Myocyte (in vitro differentiated cells): ENCODE results near the gene DSCAM. TPM values are rescaled to one million over a fixed set of nuclear protein-coding genes. Genes with fewer than 3 reads are reported as not detected.

ENCODE experiments used
- DNase-seq: peaks from one replicate; pipeline ENCODE4 v3.0.0-alpha.2; 2012; ENCODE audit warnings: low read depth
- total RNA-seq: library from RNA; depleted of rRNA; stranded (reverse); fragments of >200 nt; gene quantifications from 2 replicates; pipeline ENCODE4 v1.2.3, GENCODE V29; 2014

Gene DSCAM
- total RNA-seq, 1 donor from 2014 or later, result not detected

DNA sequence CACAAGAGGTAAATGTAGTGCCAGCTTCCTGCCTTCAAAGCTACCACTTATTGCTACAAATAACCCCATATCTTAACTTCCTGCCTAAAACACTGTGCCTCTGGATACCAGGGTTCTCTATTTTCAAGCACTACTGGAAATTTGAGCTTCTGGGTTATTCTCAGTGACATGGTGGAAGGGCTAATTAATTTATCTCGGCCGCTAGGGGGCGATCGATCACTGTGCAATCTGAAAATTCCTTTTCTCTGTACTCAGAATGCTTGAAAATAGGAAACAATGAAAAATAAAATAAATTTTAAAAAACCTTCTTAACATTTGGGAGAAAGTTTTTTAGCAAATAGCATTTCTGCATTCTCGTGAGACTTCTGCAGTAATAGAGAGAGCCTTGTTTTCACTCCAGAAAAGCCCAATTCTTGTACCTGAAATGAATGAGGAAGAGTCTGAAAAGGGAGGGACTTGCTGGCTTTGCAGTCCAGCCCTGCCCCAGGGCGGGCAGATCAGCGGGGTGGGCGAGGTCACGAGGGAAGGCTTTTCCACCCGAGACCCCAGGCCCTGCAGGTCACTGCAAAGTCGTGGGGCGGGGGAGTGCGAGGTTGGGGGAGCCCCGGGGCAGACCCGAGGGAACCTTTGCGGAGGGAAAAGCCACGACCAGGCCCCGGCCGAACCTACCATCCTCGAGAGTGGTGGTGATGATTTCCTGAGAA lies 703.0 kb downstream of the DSCAM start:
- DNase-seq, result peak; percentile 34

GRCh38 chr21:40141621-40142020 lies 705.3 kb downstream of the DSCAM start:
- DNase-seq, result no peak

- no peak for DNase-seq
Measured at GRCh38 chr21:40140675-40141074, 706.3 kb downstream of the DSCAM start.

GRCh38 chr21:40139636-40140035 lies 707.3 kb downstream of the DSCAM start:
- no peak for DNase-seq

DNA sequence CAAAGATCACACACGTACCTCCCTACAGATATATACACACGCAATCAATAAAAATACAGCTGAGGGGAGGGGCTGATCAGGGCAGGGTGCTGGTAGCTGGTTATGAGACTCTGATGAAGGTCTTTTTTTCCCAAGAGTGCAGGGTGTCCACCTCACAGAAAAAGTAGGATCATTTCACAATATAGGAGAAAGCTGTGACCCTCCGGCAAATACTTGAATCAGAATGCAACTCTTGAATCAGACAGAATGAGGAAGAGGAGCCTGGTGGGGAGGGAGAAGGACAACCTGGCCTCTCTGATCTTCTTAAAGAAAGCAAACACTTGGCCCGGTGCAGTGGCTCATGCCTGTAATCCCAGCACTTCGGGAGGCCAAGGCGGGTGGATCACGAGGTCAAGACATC lies 710.4 kb downstream of the DSCAM start:
- no peak for DNase-seq

DNA sequence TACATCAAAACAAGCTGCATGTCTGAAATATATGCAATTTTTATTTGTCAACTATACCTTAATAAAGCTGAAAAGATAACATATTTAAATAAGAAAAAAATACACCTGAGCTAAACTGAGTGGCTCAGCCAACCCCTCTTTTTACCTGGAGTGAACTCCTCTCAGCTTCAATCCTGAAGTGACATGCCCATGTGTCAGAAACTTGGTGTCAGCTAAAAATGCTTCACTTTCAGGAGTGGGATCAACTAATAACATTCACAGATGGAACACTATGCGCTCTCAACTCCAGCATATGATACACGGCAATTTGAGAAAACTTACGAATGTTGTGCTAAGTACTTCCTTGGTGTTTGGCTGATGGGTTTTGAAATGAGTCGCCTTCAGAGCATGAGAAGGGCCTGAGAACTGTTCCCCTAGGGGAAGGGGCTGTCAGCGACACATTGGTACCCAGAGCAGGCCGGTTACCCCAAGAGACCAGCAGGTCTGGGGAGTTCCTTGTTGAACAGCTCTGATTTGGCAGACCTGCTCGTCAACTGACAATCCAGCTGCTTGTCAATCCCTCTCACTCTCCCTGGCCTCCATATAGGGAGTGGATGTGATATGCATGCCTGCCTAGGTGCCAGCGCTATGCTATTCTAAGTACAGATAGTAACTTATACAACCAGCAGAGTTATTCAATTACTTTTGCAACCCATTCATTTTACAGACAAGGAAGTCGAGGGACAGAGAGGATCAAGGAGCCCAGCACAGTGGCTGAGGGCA lies 712.0 kb downstream of the DSCAM start:
- no peak for DNase-seq

- no peak for DNase-seq
Measured at GRCh38 chr21:40130476-40130875, 716.5 kb downstream of the DSCAM start.

GRCh38 chr21:40129809-40130208 lies 717.1 kb downstream of the DSCAM start:
- no peak for DNase-seq

- no peak for DNase-seq
Measured at GRCh38 chr21:40128891-40129290, 718.1 kb downstream of the DSCAM start.

GRCh38 chr21:40120940-40121575 lies 725.9 kb downstream of the DSCAM start:
- peak; percentile 0 for DNase-seq

GRCh38 chr21:40118527-40118926 lies 728.4 kb downstream of the DSCAM start:
- DNase-seq, result no peak

DNA sequence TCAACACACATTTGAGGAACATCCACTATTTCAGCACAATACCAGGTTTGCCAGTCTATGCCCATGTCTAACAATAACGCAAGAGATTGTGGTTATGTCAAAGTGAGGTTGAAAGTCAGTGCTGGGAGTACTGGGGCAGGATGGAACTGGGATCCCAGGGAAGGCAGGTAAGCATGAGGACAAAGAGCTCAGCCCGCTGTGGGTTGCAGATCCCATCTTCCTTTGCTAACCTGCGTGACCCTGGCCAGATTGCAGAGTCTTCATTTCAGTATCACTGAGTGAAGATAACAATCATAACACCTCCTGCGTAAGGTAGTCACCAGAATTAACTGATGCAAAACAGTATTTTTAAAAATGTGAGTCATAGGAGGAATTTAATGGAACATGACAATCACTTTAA lies 729.7 kb downstream of the DSCAM start:
- DNase-seq, result no peak

DNA sequence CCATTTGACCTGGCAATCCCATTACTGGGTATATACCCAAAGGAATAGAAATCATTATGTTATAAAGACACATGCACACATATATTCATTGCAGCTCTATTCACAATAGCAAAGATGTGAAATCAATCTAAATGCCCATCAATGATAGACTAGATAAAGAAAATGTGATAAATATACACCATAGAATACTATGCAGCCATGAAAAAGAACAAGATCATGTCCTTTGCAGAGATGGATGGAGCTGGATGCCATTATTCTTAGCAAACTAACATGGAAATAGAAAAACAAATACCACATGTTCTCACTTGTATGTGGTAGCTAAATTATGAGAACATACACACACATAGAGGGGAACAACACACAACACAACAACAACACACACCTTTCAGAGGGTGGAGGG lies 731.2 kb downstream of the DSCAM start:
- no peak for DNase-seq

DNA sequence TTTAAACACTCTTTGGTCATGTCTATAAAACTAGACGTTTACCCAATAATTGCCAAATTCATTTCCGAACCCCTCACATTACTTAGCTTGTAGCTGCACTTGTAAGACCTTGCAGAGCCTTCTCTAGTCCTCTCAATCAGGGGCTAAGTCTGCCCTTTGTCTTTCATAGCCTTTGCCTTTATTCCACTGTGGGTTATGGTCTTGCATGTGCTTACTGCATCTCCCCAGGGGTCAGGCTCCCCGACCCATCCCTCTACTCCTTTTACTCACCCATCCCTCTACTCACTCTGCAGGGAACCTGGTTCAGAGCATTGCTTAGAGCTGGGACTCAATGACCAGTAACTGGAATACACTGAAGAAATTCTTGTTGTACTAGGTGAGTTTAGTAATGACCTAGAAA lies 744.3 kb downstream of the DSCAM start:
- no peak for DNase-seq

GRCh38 chr21:40099809-40100208 lies 747.1 kb downstream of the DSCAM start:
- DNase-seq, result no peak

- DNase-seq, result no peak
Measured at GRCh38 chr21:40095477-40095876, 751.5 kb downstream of the DSCAM start.

GRCh38 chr21:40080385-40080784 lies 766.6 kb downstream of the DSCAM start:
- DNase-seq, result no peak

- DNase-seq, result no peak
Measured at GRCh38 chr21:40074710-40075109, 772.2 kb downstream of the DSCAM start.

- DNase-seq, result no peak
Measured at GRCh38 chr21:40074198-40074597, 772.8 kb downstream of the DSCAM start.

DNA sequence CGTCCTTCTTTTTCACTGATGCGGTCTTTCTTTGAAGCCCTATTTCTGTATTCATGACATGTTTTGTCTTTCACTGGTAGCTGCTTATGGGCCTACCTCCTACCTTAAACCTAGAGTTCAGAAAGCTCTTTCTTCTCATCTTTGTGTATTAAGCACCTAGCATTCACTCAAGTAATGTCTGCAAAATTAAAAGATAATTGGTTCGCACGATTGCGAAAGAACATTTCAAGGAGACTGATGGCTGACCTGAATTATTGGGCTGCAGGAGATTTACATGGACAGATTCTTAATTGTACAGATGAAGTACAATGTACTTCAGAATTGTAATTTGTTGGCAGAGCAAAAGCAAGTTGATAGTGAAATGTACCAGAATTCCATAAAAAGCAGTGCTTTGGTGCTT lies 773.3 kb downstream of the DSCAM start:
- DNase-seq, result no peak

DNA sequence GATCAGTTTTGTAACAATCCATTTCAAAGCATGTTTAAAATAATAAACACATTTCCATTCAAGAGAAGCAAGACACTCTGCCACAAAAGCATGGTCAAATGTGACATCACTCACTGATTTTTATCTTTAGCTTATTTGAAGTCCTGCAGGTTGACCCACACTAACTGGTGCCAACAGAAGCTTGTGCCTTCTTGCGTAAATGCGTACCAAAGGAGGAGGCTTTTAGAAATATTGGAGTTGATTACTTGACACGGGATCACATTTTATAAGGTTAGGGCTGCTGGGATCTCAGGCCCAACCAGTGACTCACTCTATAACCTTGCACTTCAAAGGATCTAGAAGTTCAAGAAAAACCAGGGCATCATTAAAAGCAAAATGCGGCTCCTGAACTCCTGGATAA lies 776.1 kb downstream of the DSCAM start:
- no peak for DNase-seq

DNA sequence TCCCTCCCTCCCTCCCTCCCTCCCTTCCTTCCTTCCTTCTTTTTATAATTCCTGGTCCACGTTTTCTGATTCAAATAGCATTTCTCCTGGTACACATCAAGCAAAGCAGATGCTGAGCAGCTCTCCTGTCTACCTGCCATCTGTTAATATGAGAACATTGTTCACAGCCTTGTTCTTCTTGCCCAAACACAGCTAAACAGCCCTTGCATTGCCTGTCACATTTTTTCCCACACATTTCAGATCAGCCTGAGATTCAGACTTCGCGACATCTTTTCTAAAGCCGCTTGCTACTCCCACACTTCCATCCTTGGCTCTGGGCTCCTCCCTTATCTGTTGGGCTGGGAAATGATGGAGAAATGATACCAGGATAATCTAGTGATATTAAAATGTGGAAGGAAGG lies 779.2 kb downstream of the DSCAM start:
- no peak for DNase-seq
